Measurements from ENCODE around the gene ALDH1B1.

The ALDH1B1 gene

GRCh38 chr9:38392235-38393127 is at the start of gene ALDH1B1:
Gene ALDH1B1 (plus strand): TSS chr9:38392702. CDS start chr9:38395749, 3,047 bp downstream.
- no peaks in the 10 kb centered on the region for H3K36me3 ChIP-seq (ENCODE audit: control insufficient read depth, insufficient read depth, low read length)
- no peaks in the 10 kb centered on the region for H3K9me3 ChIP-seq (ENCODE audit: control insufficient read depth, low read length)
- peak within 1 kb of the TSS; percentile 80 for H3K9ac ChIP-seq (ENCODE audit: low read length)
- H3K4me3 ChIP-seq (ENCODE audit: low read length), result peak within 1 kb of the TSS; percentile 83
- H3K27me3 ChIP-seq (ENCODE audit: control insufficient read depth, insufficient read depth, low read length), result no peaks in the 10 kb centered on the region
- peaks cover 17% of the 10 kb centered on the region for H3K4me1 ChIP-seq (ENCODE audit: control insufficient read depth, insufficient read depth, low read length)

GRCh38 chr9:38343037-38343436 is 49.5 kb upstream of the ALDH1B1 start:
- no peaks in the 10 kb centered on the region for H3K9me3 ChIP-seq (ENCODE audit: control insufficient read depth, low read length)

GRCh38 chr9:38343552-38343951 is 49.0 kb upstream of the ALDH1B1 start:
- H3K4me3 ChIP-seq (ENCODE audit: low read length), result no peak overlapping the region
- H3K36me3 ChIP-seq (ENCODE audit: control insufficient read depth, insufficient read depth, low read length), result no peaks in the 10 kb centered on the region
- no peaks in the 10 kb centered on the region for H3K4me1 ChIP-seq (ENCODE audit: control insufficient read depth, insufficient read depth, low read length)
- H3K9ac ChIP-seq (ENCODE audit: low read length), result no peak overlapping the region
- no peaks in the 10 kb centered on the region for H3K27me3 ChIP-seq (ENCODE audit: control insufficient read depth, insufficient read depth, low read length)
- H3K9me3 ChIP-seq (ENCODE audit: control insufficient read depth, low read length), result no peaks in the 10 kb centered on the region

More at GRCh38 chr9:38343037-38343436, 49.5 kb upstream of the ALDH1B1 start:
- Histone ChIP-seq H3K36me3 (ENCODE audit: control insufficient read depth, insufficient read depth, low read length) (no peaks in the 10 kb centered on the region), H3K9ac (ENCODE audit: low read length) (no peak overlapping the region), H3K27me3 (ENCODE audit: control insufficient read depth, insufficient read depth, low read length) (no peaks in the 10 kb centered on the region), H3K4me3 (ENCODE audit: low read length) (no peak overlapping the region), H3K4me1 (ENCODE audit: control insufficient read depth, insufficient read depth, low read length) (no peaks in the 10 kb centered on the region)

- Histone ChIP-seq H3K36me3 (ENCODE audit: control insufficient read depth, insufficient read depth, low read length) (no peaks in the 10 kb centered on the region), H3K9ac (ENCODE audit: low read length) (no peak overlapping the region), H3K27me3 (ENCODE audit: control insufficient read depth, insufficient read depth, low read length) (no peaks in the 10 kb centered on the region), H3K4me3 (ENCODE audit: low read length) (no peak overlapping the region), H3K9me3 (ENCODE audit: control insufficient read depth, low read length) (no peaks in the 10 kb centered on the region), H3K4me1 (ENCODE audit: control insufficient read depth, insufficient read depth, low read length) (no peaks in the 10 kb centered on the region)
Observed at GRCh38 chr9:38344566-38345324, 47.8 kb upstream of the ALDH1B1 start.

- H3K4me3 ChIP-seq (ENCODE audit: low read length), result no peak overlapping the region
- no peaks in the 10 kb centered on the region for H3K9me3 ChIP-seq (ENCODE audit: control insufficient read depth, low read length)
- no peak overlapping the region for H3K9ac ChIP-seq (ENCODE audit: low read length)
- H3K36me3 ChIP-seq (ENCODE audit: control insufficient read depth, insufficient read depth, low read length), result no peaks in the 10 kb centered on the region
- no peaks in the 10 kb centered on the region for H3K4me1 ChIP-seq (ENCODE audit: control insufficient read depth, insufficient read depth, low read length)
- no peaks in the 10 kb centered on the region for H3K27me3 ChIP-seq (ENCODE audit: control insufficient read depth, insufficient read depth, low read length)
Observed at GRCh38 chr9:38345851-38346755, 46.4 kb upstream of the ALDH1B1 start.

GRCh38 chr9:38346811-38347210 is 45.7 kb upstream of the ALDH1B1 start:
- Histone ChIP-seq H3K9ac (ENCODE audit: low read length) (no peak overlapping the region), H3K4me3 (ENCODE audit: low read length) (no peak overlapping the region), H3K9me3 (ENCODE audit: control insufficient read depth, low read length) (no peaks in the 10 kb centered on the region), H3K4me1 (ENCODE audit: control insufficient read depth, insufficient read depth, low read length) (no peaks in the 10 kb centered on the region), H3K27me3 (ENCODE audit: control insufficient read depth, insufficient read depth, low read length) (no peaks in the 10 kb centered on the region), H3K36me3 (ENCODE audit: control insufficient read depth, insufficient read depth, low read length) (no peaks in the 10 kb centered on the region)

GRCh38 chr9:38347271-38347671 is 45.2 kb upstream of the ALDH1B1 start:
- Histone ChIP-seq H3K4me1 (ENCODE audit: control insufficient read depth, insufficient read depth, low read length) (no peaks in the 10 kb centered on the region), H3K9ac (ENCODE audit: low read length) (no peak overlapping the region), H3K9me3 (ENCODE audit: control insufficient read depth, low read length) (no peaks in the 10 kb centered on the region), H3K27me3 (ENCODE audit: control insufficient read depth, insufficient read depth, low read length) (no peaks in the 10 kb centered on the region), H3K36me3 (ENCODE audit: control insufficient read depth, insufficient read depth, low read length) (no peaks in the 10 kb centered on the region), H3K4me3 (ENCODE audit: low read length) (no peak overlapping the region)

GRCh38 chr9:38347946-38348345 is 44.6 kb upstream of the ALDH1B1 start:
- no peak overlapping the region for H3K9ac ChIP-seq (ENCODE audit: low read length)
- H3K4me3 ChIP-seq (ENCODE audit: low read length), result no peak overlapping the region
- H3K27me3 ChIP-seq (ENCODE audit: control insufficient read depth, insufficient read depth, low read length), result no peaks in the 10 kb centered on the region
- H3K9me3 ChIP-seq (ENCODE audit: control insufficient read depth, low read length), result no peaks in the 10 kb centered on the region
- H3K4me1 ChIP-seq (ENCODE audit: control insufficient read depth, insufficient read depth, low read length), result no peaks in the 10 kb centered on the region
- no peaks in the 10 kb centered on the region for H3K36me3 ChIP-seq (ENCODE audit: control insufficient read depth, insufficient read depth, low read length)

- no peaks in the 10 kb centered on the region for H3K36me3 ChIP-seq (ENCODE audit: control insufficient read depth, insufficient read depth, low read length)
- no peak overlapping the region for H3K4me3 ChIP-seq (ENCODE audit: low read length)
- H3K9ac ChIP-seq (ENCODE audit: low read length), result no peak overlapping the region
- H3K27me3 ChIP-seq (ENCODE audit: control insufficient read depth, insufficient read depth, low read length), result no peaks in the 10 kb centered on the region
- no peaks in the 10 kb centered on the region for H3K9me3 ChIP-seq (ENCODE audit: control insufficient read depth, low read length)
- peaks cover 4% of the 10 kb centered on the region for H3K4me1 ChIP-seq (ENCODE audit: control insufficient read depth, insufficient read depth, low read length)
Observed at GRCh38 chr9:38350529-38350928, 42.0 kb upstream of the ALDH1B1 start.

- Histone ChIP-seq H3K36me3 (ENCODE audit: control insufficient read depth, insufficient read depth, low read length) (no peaks in the 10 kb centered on the region), H3K9ac (ENCODE audit: low read length) (no peak overlapping the region), H3K9me3 (ENCODE audit: control insufficient read depth, low read length) (no peaks in the 10 kb centered on the region), H3K4me1 (ENCODE audit: control insufficient read depth, insufficient read depth, low read length) (peaks cover 4% of the 10 kb centered on the region), H3K4me3 (ENCODE audit: low read length) (no peak overlapping the region), H3K27me3 (ENCODE audit: control insufficient read depth, insufficient read depth, low read length) (no peaks in the 10 kb centered on the region)
Observed at GRCh38 chr9:38352530-38353328, 39.8 kb upstream of the ALDH1B1 start.

- H3K9ac ChIP-seq (ENCODE audit: low read length), result no peak overlapping the region
- no peak overlapping the region for H3K4me3 ChIP-seq (ENCODE audit: low read length)
- no peaks in the 10 kb centered on the region for H3K9me3 ChIP-seq (ENCODE audit: control insufficient read depth, low read length)
- H3K4me1 ChIP-seq (ENCODE audit: control insufficient read depth, insufficient read depth, low read length), result peaks cover 4% of the 10 kb centered on the region
- H3K36me3 ChIP-seq (ENCODE audit: control insufficient read depth, insufficient read depth, low read length), result no peaks in the 10 kb centered on the region
- H3K27me3 ChIP-seq (ENCODE audit: control insufficient read depth, insufficient read depth, low read length), result no peaks in the 10 kb centered on the region
Observed at GRCh38 chr9:38355115-38355514, 37.4 kb upstream of the ALDH1B1 start.

Measured in mucosa of stomach (tissue), 1 donor.